Progenitor cell of endocrine pancreas (in vitro differentiated cells): ENCODE measurements around the gene TUBB6. TPM values are rescaled to one million over a fixed set of nuclear protein-coding genes. Genes with fewer than 3 reads are reported as not detected.

Source experiments
- DNase-seq: peaks from one replicate; pipeline ENCODE4 v3.0.0; 2021; ENCODE audit warnings: low spot score; ENCODE audit not compliant: unreplicated experiment
- H3K27ac Mint-ChIP-seq: 2 replicates; pipeline ENCODE4 v1.8.0; 2021; ENCODE audit warnings: mild to moderate bottlenecking, moderate library complexity, mixed read lengths
- H3K27me3 Mint-ChIP-seq: 2 replicates; pipeline ENCODE4 v1.8.0; 2021; ENCODE audit warnings: mixed read lengths
- H3K36me3 Mint-ChIP-seq: 2 replicates; pipeline ENCODE4 v1.8.0; 2022; ENCODE audit warnings: mixed read lengths; ENCODE audit not compliant: insufficient read depth
- H3K4me1 Mint-ChIP-seq: 2 replicates; pipeline ENCODE4 v1.8.0; 2021; ENCODE audit warnings: low read depth, mixed read lengths
- H3K4me3 Mint-ChIP-seq: 2 replicates; pipeline ENCODE4 v1.8.0; 2021; ENCODE audit warnings: low read depth, mild to moderate bottlenecking, moderate library complexity, mixed read lengths
- H3K9me3 Mint-ChIP-seq: 2 replicates; pipeline ENCODE4 v1.8.0; 2021; ENCODE audit warnings: low read depth, mixed read lengths
- total RNA-seq: library from RNA; stranded (reverse); gene quantifications from 2 replicates; pipeline ENCODE4 v1.2.1, GENCODE V29; 2021
- TF ChIP-seq, protein P1 (sequence below): fragments of 200-600 bp; sonication (generic); IDR thresholded peaks from one replicate; pipeline ENCODE4 v1.5.0; 2021; ENCODE audit warnings: antibody characterized with exemption, mild to moderate bottlenecking; ENCODE audit not compliant: unreplicated experiment

The TUBB6 gene
- total RNA-seq, 1 donor from 2014 or later = 7.2 TPM

DNA sequence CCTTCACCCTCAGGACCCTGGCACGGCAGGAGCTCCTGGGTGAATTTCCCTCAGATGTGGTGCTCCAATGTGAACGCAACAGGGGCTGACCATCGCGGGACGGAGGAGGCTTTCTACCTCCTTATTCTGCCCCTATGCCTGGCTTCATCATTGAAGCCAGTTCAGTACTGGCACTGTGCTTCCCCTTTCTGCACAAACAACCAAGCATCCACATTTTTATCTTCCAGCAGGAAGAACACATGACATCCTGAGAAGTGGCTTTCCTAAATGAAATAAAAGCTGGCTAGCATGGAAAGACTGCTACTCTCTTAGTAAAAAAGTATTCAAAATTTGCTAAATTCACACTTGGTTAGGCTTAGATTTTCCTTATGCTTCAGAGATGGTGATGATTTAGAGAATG, 44.1 kb downstream of the TUBB6 start:
- H3K9me3 Mint-ChIP-seq = no peaks in the 10 kb centered on the region
- H3K27me3 Mint-ChIP-seq = no peaks in the 10 kb centered on the region
- no peaks in the 10 kb centered on the region for H3K4me1 Mint-ChIP-seq
- no peak for DNase-seq
- peaks cover 28% of the 10 kb centered on the region for H3K36me3 Mint-ChIP-seq
- TF ChIP-seq, protein P1, sequence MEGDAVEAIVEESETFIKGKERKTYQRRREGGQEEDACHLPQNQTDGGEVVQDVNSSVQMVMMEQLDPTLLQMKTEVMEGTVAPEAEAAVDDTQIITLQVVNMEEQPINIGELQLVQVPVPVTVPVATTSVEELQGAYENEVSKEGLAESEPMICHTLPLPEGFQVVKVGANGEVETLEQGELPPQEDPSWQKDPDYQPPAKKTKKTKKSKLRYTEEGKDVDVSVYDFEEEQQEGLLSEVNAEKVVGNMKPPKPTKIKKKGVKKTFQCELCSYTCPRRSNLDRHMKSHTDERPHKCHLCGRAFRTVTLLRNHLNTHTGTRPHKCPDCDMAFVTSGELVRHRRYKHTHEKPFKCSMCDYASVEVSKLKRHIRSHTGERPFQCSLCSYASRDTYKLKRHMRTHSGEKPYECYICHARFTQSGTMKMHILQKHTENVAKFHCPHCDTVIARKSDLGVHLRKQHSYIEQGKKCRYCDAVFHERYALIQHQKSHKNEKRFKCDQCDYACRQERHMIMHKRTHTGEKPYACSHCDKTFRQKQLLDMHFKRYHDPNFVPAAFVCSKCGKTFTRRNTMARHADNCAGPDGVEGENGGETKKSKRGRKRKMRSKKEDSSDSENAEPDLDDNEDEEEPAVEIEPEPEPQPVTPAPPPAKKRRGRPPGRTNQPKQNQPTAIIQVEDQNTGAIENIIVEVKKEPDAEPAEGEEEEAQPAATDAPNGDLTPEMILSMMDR = no peak
- no peak overlapping the region for H3K4me3 Mint-ChIP-seq
- H3K27ac Mint-ChIP-seq = no peak overlapping the region

DNA sequence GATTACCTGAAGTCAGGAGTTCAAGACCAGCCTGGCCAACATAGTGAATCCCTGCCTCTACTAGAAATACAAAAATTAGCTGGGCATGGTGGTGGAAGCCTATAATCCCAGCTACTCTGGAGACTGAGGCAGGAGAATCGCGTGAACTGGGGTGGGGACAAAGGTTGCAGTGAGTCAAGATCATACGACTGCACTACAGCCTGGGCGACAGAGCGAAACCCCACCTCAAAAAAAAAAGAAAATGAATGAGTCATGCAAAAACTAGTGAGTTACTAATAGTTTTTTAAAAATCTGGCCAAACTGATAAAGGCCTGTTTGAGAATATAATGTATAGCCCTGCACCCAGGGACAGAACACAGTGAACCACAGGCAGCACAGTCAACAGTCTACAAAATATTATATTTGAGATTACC, 51.5 kb downstream of the TUBB6 start:
- Mint-ChIP-seq H3K27ac (no peak overlapping the region), H3K36me3 (peaks cover 21% of the 10 kb centered on the region), H3K9me3 (no peaks in the 10 kb centered on the region), H3K27me3 (no peaks in the 10 kb centered on the region), H3K4me3 (no peak overlapping the region), H3K4me1 (no peaks in the 10 kb centered on the region)
- TF ChIP-seq, protein P1 = no peak
- no peak for DNase-seq

DNA sequence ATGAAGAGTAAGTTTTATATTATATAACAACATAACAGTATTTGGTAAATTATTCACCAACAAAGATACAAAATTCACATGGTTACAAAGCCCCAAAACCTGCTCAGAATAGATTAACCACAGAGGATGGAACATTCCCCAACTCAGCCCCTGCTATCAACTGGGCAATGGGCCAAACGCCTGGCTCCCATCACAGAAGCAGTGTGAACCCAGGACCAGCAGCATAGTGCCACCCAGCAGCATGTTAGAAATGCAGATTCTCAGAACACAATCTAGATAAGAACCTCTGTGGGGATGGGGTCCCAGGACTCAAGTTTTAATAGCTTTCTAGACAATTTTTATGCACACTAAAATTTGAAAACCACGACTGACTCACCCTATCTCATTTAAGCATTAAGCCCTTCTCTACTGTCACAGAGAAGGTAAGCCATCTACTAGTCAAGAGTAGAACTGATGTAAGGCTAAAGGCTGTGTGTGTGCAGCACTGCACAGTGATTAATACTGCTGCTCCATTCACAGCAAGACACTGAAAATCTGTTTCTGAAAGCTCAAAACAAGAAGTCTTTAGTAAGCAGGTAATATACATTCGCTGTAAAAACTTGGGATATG, 53.8 kb downstream of the TUBB6 start:
- peaks cover 18% of the 10 kb centered on the region for H3K36me3 Mint-ChIP-seq
- TF ChIP-seq, protein P1 = no peak
- no peaks in the 10 kb centered on the region for H3K4me1 Mint-ChIP-seq
- no peak for DNase-seq
- no peaks in the 10 kb centered on the region for H3K27me3 Mint-ChIP-seq
- no peak overlapping the region for H3K4me3 Mint-ChIP-seq
- no peaks in the 10 kb centered on the region for H3K9me3 Mint-ChIP-seq
- no peak overlapping the region for H3K27ac Mint-ChIP-seq

DNA sequence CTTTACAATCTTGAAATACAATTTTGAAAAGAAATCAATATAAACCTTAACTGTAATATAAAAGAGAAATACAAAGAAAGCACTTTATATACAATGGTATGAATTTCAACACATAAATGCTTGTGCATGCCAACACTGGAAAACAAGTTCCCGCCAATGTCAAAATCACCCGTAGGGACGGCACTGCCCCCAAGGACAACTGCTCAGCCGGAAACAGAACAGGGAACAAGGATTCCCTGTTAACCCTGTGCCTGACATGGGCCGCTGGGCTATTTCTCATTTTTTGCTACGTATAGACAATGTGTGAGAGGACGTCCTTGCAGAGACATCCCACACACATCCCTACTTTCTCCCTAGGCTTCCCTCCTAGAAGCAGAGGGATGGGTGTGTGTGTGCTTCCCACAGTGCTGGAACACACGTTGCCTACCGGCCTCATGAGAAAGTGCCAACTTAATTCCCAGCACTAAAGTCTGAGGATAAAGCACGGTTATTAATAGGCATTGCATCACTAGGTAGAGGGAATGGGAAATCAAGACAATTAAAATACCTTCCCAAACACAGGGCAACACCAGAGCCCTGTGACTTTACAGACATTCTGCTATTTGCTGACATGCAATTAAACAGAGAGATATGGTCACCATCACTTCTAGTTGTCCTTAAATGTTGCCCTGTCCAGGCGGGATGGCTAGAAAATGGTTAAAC, 54.6 kb downstream of the TUBB6 start:
- TF ChIP-seq, protein P1 = no peak
- no peak for DNase-seq
- H3K9me3 Mint-ChIP-seq = no peaks in the 10 kb centered on the region
- no peak overlapping the region for H3K27ac Mint-ChIP-seq
- H3K4me3 Mint-ChIP-seq = no peak overlapping the region
- peaks cover 20% of the 10 kb centered on the region for H3K36me3 Mint-ChIP-seq
- H3K27me3 Mint-ChIP-seq = no peaks in the 10 kb centered on the region
- H3K4me1 Mint-ChIP-seq = no peaks in the 10 kb centered on the region

DNA sequence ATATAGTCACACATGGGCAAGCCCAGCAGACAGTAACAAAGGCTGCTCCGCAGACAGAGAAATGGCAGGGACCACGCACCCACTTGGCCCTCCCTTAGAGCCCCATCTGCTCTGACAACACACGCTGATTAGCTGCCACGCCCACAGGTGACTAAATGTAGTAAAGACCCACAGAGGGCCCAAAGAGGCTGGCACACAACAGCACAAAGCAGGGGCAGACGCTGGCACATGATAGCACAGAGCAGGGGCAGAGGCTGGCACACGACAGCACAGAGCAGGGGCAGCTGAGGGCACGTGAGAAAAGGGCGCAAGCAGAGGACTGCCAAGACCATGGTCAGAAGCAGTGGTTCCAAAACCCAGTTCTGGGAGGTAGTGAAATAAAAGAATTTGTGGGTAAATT, 58.3 kb downstream of the TUBB6 start:
- Mint-ChIP-seq H3K27me3 (no peaks in the 10 kb centered on the region), H3K27ac (peak overlapping the region; percentile 35), H3K4me1 (no peaks in the 10 kb centered on the region), H3K4me3 (no peak overlapping the region), H3K9me3 (no peaks in the 10 kb centered on the region), H3K36me3 (peaks cover 16% of the 10 kb centered on the region)
- TF ChIP-seq, protein P1 = no peak
- no peak for DNase-seq
